CD4-positive, alpha-beta T cell treated with Interleukin-15 for 4 hours (primary cell): ENCODE measurements around the gene CHSY3.

Experiments used
- DNase-seq: peaks from one replicate; pipeline ENCODE4 v3.0.0-alpha.2; 2020; ENCODE audit warnings: low spot score

Gene CHSY3

DNA sequence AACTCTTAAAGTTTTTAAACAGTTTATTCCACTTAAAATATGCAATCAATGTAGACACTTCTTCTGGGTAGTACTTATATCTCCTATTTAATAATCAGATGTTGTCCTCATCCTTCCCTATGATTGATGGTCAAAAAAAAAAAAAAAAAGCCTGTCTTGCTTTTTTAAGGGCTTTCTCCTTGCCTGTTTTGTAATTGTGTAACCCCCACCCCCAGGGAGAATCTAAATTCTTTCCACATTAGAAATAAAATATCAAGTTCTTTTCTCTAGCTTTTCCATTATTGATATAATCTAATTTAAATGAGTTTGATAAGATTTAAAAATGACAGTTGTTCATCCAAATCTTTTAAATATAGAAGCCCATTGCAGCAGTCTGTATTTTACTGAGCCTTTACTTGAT lies 119.7 kb downstream of the CHSY3 start:
- DNase-seq = no peak

DNA sequence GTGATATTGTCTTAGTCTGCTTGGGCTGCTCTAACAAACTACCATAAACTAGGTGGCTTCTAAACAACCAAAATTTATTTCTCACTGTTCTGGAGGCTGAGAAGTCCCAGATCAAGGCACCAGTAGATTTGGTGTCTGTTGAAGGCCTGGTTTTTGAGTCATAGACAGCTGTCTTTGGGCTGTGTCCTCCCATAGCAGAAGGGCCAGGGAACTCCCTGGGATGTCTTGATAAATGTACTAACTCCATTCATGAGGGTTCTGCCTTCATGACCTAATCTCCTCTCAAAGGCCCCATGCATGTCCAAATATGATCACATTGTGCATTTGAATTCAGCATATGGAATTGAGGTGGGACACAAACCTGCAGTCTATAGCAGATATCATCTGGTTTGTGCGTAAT lies 121.2 kb downstream of the CHSY3 start:
- DNase-seq = no peak

DNA sequence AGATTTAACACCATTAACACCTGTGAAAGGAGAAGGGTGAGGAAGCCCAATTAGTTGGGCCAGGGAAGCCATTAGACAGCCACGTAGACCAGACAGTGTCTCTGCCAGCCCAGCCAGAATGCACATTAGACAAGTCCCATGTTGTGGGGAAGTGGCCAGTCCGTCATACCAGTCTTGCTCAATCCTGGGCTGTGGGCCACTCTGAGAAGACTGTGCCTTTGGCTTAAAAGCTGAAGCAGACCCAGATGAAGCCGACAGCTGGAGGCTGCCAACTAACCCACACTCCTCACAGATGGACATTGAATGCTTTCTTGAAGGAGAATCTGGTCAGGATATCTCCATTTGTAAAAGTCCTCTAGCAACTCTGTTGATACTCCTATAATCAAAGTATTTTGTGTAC lies 128.5 kb downstream of the CHSY3 start:
- no peak for DNase-seq

DNA sequence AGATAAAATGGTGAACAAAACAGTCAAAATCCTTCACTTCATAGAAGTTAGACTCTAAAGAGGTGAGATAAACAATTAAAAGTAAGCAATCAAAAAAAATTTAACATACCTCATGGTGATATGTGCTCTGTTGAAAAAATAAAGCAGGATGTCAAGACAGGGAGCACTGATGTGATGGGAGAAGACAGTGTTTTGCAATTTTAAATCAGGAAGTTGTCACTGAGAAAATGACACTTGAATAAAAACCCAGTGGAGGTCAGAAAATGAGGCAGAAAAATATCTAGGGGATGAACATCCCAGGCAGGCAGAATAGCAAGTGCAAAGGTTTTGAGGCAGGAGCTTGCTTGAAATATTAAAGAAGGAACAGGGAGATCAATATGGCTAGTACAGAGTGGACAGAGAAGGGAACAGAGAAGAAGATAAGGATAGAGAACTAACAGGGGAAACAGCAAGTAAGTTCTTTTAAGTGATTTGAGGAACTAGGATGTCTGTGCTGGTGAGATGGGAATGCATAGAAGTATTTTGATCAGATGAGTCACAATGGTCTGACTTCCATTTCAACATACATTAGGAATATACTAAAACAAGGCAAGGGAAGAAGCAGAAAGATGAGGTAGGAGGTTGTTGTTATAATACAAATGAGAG lies 130.4 kb downstream of the CHSY3 start:
- DNase-seq = no peak

- no peak for DNase-seq
These were observed 131.1 kb downstream of the CHSY3 start for GRCh38 chr5:130035388-130035787.

- no peak for DNase-seq
These were observed 133.6 kb downstream of the CHSY3 start for GRCh38 chr5:130037905-130038304.

DNA sequence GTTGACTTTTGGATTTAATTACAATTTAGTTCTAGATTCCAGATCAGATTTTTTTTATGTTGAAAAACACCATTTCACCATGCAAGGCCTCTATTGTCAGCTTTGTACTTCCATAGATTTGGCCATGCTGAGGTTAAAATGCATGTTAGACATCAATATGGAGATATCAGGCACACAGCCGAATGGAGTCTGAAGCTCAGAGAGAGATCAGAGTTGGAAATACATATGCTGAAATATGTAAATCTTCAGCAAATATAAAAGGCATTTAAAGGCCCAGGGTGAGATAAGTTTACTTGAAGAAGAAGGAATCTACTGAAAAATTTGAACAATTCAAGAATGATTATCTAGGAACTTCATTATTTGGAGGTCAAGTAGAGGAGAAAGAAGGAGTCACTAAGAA lies 139.6 kb downstream of the CHSY3 start:
- DNase-seq = no peak

- no peak for DNase-seq
These were observed 141.1 kb downstream of the CHSY3 start for GRCh38 chr5:130045334-130045733.

DNA sequence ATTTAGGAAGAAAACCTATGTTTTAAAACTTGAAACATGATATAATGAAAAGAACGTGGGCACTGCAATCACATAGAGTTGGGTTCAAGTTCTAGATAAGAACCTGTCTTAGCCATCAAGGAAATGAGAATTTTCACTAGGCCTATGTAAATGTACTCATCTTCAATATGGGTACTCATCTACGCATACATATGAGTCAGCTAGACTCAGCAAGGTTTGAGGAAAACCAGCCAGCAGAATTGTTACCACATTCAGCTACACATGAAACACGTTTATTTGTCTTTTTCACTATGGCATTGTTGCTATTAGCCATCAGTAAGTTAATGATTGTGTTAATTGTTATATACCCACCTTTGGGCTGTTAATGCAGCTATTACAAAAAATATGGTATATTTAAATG lies 146.3 kb downstream of the CHSY3 start:
- DNase-seq = no peak

DNA sequence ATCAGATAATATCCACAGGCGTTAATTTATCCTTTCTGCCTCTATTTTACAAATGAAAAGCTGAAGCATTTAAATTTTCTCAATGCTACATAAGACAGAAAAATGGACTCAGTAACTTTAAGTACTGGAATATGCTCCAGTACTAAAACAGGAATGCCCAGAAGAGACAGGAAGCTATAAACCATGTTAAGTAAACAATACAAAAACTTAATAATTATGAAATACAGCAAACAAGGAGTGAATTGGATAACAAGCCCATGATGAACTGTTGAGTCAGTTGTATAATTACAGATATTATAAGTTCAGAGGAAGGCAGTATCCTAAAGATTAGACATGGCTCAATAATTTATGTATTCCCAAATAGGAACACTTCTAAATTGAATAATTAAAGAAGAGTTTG lies 148.5 kb downstream of the CHSY3 start:
- no peak for DNase-seq

DNA sequence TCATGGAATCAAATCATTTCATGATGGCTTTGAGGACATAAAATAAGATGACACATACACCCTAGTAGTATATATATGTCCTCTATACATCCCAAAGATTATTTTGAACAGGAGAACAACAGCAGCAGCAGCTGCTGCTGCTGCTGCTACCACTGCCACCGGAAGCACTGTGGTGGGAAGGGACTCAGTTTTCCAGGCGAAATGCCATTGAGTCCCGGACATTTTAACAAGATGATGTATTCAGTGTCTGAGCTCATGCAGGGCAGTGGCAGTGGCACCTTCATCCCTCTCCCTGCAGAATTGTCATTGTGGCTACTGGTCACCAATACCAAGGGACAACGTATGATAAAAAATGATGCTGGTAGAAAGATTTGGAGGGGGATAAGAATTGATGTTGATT lies 151.3 kb downstream of the CHSY3 start:
- DNase-seq = no peak

- DNase-seq = no peak
These were observed 157.5 kb downstream of the CHSY3 start for GRCh38 chr5:130061746-130062145.

DNA sequence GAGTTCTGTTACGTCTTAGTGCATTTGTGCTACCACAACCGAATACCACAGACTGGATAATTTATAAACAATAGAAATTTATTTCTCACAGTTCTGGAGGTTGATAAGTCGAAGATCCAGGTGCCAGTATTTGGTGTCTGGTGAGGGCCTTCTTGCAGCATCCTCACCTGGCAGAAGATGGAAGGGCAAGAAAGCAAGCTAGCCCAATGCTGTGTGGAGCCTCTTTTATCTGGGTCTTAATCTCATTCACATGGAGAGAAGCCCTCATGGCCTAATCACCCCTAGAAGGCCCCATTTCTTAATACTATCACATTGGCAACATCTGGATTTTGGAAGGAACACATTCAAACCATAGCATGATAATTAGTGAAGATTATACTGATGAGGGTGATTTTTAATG lies 159.3 kb downstream of the CHSY3 start:
- DNase-seq = no peak

DNA sequence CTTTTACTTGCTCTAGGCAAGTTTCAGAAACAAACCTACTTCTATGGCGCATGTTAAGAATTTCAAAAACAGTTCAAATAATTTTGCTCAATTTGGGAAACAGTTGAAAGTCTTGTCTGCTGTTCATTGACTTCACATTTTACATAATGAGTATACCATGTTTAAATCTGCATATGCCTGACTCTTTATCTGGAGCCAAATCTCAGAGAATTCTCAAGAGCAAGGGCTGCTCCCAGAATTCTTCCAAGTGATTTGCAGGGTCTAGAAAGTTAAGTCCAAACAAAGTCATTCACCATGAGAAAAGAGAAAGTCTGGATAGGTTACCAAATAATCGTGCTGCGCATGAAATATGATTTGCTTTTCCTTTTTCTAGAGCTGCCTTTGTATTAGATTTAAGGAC lies 160.2 kb downstream of the CHSY3 start:
- DNase-seq = no peak

GRCh38 chr5:130065617-130066016 lies 161.4 kb downstream of the CHSY3 start:
- DNase-seq = no peak

DNA sequence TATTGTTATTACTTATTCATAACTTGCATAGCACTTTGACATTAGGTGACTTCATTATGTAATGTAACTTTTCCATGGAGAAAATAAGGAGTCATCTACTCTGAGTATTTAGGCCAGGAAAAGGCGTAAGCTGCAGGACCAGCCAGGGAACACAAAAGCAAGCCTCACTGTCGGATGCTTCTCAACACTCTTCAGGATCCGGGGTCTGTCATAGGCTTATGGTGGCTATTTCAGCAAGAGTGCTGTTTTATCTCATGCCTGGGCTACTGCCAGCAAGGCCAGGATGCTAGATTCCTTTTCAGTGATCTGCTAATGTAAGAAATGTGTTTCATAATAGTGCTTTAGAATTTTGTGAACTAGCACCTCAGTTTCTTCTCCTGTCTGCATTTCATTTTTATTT lies 162.4 kb downstream of the CHSY3 start:
- no peak for DNase-seq

GRCh38 chr5:130067364-130067763 lies 163.1 kb downstream of the CHSY3 start:
- DNase-seq = no peak

DNA sequence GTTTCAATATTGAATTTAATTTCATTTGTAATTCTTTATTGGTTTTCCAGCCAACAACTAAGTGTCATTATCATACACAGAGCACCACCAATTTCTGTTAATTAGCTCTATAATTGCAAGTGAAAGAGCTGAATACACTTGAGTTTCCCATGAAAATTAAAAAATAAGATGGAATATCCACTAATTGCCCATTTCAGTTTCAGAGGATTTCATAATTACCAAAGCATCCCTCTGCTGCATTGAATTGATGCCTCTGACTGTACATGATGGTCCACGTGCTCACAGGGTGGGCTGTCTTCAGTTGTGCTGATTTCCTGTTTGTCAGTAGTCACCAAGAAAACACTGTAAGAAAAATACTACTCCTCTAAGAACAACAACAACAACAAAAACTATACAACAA lies 163.8 kb downstream of the CHSY3 start:
- no peak for DNase-seq

- DNase-seq = no peak
These were observed 164.7 kb downstream of the CHSY3 start for GRCh38 chr5:130068988-130069387.

- DNase-seq = no peak
These were observed 170.6 kb downstream of the CHSY3 start for GRCh38 chr5:130074820-130075219.

DNA sequence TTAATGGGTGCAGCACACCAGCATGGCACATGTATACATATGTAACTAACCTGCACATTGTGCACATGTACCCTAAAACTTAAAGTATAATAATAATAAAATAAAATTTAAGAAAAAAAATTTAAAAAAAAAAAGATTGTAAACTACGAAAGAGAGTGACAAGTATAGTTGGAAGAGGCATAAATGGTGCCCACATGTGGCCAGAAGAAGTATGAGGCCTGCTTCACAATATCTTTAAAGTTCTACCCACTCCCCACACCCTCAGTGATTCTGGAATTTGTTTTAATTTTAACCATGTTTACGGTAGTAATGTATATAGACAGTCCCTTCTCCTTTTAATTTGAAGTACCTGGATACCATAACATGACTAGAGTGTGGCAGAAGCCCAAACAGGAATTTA lies 172.7 kb downstream of the CHSY3 start:
- no peak for DNase-seq

DNA sequence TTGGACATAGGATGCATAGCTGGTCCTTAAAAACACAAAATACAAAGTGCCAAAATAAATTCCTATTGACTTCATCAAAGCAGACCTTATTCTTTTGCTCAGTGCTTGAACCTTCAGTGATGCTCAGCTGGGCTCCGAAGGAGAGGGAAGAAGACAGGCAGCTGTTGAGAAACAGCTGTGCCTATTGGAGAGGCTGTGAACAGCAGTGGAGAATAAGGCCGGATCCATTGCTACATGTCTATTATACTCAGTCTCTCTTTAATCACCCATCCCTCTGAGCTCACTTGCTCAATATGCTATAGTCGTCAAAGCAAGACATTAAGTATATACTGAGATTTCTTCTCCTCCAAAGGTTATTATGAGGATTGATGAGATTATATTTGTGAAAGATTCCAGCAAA lies 174.4 kb downstream of the CHSY3 start:
- DNase-seq = no peak

DNA sequence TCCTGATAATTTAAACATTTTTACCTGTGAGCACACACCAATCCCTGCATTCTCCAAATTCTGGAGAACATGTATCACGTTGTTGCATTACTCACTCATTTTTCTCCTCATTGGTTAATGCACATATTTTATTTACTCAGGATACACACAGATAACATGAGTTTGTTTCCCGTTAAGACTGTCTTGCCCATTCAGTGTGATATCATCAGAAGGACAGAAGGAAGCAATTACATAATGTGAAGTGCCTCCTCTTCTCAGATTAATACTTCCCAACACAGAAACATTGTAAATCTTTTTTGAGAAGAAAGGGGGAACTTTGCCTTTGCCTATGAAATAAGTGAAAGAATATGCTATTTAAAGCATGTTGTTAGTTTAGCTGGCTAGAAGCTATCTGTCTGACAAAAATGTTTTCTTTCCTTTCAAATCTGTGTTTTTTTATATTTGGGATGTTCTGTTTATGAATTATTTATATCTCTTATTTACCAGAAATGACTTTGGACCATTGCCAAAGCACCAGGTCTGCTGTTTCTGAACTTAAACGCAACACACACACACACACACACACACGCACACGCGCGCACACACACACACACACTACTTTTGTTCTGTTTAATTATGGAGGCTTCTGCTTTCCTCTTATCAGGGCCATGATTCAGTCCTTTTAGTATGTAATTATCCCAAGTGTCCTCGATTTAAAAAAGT lies 186.5 kb downstream of the CHSY3 start:
- no peak for DNase-seq

GRCh38 chr5:130092991-130093390 lies 188.7 kb downstream of the CHSY3 start:
- DNase-seq = no peak
